NCI-H446 treated with DMSO at 0.1 percent for 48 hours (cell line): ENCODE results near the gene FAF2.
"Not testable (repeated sequence)": the region's sequence is repeated elsewhere in the genome, so short reads cannot be mapped to it uniquely, and the experiment has no call there.

Experiments
- DNase-seq: peaks from one replicate; lab custom pipeline; 2025; lab: John Stamatoyannopoulos, UW

Gene FAF2

DNA sequence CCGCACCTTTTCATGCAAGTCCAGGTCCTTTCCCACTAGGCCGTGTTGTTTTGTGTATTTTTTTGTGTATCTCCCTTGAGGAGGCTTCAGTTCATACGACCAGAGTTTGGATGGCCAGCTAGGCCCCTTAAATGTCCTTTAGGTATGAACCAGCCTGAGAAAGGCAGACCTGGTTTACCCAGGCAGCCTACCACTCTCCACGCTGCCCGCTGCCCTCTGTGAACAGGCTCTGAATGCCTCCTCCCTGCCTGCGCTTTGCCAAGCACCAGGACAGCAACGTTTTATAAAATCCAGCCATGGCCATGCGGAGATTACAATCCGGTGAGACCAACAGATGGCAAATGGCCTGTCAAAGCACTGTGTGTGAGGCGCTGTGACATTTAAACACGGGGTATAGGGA, 31.2 kb upstream of the FAF2 start:
- DNase-seq, result no peak

DNA sequence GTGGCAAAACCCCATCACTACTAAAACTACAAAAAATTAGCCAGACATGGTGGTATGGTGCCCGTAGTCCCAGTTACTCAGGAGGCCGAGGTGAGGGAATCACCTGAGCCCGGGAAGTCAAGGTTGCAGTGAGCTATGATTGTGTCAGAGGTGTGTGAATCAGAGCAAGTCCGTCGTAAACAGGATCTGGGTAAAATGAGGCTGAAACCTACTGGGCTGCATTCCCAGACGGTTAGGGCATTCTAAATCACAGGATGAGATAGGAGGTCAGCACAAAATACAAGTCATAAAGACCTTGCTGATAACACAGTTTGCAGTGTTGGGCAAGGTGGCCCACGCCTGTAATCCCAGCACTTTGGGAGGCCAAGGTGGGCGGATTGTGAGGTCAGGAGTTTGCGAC, 29.9 kb upstream of the FAF2 start:
- DNase-seq, result no peak

DNA sequence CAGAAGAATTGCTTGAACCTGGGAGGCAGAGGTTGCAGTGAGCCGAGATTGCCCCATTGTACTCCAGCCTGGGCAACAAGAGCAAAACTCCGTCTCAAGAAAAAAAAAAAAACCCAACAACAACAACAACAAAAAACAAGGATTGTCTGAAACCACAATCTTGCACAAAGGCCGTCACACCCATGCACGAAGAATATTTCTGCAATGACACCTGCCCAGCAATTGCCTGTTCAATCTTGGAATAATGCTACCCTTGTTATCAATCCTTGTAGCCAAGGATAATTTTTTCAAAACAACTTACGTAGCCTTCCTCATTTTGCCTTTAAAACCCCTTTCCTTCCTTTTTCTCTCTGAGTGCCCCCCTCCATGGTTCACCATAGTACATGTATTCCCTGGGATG, 28.1 kb upstream of the FAF2 start:
- no peak for DNase-seq

DNA sequence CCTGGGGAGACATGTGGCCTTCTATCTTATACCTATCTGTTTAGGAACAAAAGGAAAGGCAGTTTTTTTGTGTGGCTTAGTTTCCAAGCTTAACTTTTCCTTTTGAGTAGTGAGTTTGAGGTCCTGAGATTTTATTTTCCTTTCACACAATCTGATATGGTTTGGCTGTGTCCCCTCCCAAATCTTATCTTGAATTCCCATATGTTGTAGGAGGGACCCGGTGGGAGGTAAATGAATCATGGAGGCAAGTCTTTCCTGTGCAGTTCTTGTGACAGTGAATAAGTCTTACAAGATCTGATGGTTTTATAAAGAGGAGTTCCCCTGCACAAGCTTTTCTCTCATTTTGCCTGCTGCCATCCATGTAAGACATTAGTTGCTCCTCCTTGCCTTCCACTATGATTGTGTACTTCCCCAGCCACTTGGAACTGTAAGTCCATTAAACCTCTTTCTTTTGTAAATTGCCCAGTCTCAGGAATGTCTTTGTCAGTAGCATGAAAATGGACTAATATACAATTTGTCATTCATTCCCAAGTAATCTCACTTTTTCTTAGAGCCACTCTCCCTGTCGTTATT, 27.1 kb upstream of the FAF2 start:
- DNase-seq, result no peak

DNA sequence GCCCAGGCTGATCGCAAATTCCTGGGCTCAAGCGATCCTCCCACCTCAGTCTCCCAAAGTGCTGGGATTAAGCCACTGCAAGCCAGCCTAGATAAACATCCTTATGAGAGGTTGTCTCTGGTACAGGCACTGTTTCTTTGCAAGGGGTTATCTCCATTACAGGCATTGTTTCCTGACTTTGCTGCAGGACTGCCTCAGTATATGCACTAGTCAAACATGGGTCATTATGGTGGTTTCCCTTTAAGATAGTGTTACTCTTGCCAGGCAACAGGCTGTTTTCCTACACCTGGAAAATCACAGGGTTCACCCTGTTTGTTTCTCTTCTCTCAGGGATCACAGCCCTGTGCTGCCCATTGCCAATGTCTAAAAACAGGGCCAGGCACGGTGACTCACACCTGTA, 24.0 kb upstream of the FAF2 start:
- no peak for DNase-seq

DNA sequence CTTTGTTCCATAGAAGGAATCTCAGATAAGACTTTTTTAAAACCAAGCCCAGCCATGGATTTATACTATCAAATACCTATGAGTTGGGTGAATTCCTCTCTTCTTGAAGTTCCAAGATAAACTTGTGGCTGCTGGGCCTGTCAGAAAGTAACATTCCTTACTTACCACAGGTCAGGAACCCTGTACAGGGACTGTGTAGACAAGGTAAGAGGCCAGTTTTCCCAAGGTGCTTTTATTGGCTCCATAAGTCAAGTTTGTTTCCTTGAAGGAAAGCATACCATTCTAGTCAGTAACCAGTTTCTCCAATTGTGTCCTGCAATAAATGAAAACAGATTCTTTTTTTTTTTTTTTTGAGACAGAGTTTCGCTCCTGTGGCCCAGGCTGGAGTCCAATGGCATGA, 23.0 kb upstream of the FAF2 start:
- DNase-seq, result no peak

DNA sequence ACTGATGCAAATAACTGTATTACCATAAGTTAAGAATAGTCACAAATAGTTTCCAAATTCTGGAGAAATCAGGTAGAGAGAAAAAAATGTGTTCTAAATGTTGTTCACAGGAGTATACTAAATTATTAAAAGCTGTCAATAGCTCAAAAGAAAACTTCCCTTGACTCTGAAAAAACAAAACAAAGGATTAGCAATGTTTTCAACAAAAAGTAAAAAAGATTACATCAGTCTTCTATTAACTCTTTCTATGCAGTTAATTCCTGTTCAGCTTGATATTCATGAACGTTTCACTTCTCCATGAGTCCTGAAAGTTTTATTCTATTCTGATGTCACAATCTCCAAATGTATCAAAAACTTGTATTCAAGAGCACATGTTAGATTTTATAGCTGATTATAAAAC, 22.4 kb upstream of the FAF2 start:
- no peak for DNase-seq

DNA sequence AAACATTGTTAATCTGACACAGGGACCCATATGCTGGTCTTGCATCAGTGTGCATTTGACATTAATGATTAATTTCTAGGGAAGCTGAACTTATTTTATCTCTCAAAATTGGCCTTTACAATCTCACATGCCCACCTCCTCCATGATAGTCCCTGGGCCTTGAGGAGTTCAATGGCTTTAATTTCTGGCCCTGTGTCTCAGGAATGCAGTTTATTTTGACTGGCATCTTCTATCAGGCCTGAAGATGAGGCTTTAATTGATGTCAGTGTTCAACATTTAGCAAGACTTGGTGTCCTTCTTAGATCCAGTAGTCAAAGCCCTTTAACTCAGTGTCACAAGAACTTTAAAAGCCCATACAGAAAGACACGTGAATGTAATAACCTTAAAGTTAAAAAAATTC, 21.3 kb upstream of the FAF2 start:
- DNase-seq, result no peak

DNA sequence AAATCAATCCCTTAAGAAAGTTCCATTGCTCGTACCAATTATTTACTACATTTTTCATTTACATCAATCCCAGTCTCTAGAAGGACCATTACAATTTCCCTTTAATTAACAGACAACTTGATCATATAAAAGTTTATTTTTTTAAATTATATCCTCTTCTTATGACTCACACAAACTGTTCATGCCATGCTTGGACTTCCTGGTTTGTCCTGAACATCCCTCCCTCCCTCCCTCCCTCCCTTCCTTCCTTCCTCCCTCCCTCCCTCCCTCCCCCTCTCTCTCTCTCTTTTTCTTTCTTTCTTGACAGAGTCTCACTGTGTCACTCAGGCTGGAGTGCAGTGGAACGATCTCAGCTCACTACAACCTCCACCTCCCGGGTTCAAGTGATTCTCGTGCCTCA, 20.2 kb upstream of the FAF2 start:
- DNase-seq, result no peak

DNA sequence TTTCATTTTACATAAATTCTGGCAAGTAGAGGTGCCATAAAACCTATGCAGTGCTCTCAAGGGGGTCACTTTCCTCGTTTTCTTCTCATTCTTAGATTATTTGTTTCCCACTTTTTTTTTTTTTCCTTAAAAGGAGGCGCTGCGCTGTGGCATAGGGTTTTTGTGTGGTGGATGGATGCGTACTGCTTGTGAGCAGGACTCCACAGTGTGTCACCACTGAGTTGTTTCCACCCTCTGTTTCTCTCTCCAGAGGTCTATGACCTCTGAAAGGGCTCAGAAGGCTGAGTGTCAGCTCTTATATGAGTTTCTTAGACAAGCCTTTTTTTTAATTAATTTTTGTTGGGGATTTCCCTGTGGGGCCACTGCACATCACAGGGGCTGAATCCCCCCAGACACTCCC, 18.2 kb upstream of the FAF2 start:
- DNase-seq, result no peak

DNA sequence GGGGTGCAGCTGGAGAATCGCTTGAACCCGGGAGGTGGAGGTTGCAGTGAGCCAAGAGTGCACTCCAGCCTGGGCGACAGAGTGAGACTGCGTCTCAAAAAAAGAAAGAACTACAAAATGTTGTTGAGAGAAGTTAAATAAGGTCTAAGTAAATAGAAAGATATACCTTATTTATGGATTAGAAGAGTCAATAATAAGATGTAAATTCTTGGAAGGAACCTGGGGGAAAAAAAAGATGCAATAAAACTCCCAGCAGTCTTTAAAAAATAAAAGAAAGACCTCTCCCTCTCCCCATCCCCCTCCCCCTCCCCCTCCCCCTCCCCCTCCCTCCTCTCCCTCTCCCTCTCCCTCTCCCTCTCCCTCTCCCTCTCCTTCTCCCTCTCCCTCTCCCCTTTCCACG, 15.5 kb upstream of the FAF2 start:
- DNase-seq, result no peak

DNA sequence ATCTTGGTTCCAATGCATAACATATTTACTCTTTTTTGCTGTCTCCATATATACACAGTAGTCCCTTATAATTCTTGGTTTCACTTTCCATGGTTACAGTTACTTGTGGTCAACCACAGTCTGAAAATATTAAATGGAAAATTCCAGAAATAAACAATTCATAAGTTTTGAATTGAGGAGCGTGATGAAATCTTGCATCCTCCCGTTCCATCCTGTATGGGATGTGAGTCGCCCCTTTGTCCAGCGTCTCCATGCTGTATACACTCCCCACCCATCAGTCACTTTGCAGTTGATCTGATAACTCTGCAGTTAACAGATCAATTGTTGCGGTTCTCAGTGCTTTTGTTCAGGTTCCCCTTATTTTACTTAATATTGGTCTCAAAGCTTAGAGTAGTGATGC, 11.5 kb upstream of the FAF2 start:
- no peak for DNase-seq

DNA sequence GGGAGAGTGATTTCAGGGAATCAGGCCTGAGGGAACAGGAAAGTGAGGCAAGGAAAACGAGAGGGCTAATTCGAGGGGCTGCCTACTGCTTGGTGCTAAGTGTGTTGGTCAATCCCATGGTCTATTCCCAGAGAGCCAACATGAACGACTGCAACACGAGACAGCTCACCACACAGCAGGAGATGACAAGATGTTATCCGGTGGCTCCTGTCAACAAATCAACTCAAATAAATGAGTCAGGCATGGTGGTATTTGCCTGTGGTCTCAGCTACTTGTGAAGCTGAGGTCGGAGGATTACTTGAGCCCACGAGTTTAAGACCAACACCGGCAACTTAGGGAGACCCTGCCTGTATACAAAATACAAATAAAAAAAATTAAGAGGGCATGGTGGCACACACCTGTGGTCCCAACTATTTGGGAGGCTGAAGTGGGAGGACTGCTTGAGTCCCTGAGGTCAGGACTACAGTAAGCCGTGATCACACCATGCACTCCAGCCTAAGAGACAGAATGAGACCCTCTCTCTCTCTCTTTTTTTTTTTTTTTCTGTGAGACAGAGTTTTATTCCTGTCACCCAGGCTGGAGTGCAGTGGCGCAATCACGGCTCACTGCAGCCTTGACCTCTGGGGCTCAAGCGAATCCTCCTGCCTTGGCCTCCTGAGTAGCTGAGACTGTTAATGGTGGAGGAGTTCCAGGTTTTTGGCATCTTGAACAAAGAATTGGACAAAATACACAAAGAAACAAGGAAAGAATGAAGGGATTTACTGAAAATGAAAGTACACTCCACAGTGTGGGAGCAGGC, 9.0 kb upstream of the FAF2 start:
- no peak for DNase-seq

DNA sequence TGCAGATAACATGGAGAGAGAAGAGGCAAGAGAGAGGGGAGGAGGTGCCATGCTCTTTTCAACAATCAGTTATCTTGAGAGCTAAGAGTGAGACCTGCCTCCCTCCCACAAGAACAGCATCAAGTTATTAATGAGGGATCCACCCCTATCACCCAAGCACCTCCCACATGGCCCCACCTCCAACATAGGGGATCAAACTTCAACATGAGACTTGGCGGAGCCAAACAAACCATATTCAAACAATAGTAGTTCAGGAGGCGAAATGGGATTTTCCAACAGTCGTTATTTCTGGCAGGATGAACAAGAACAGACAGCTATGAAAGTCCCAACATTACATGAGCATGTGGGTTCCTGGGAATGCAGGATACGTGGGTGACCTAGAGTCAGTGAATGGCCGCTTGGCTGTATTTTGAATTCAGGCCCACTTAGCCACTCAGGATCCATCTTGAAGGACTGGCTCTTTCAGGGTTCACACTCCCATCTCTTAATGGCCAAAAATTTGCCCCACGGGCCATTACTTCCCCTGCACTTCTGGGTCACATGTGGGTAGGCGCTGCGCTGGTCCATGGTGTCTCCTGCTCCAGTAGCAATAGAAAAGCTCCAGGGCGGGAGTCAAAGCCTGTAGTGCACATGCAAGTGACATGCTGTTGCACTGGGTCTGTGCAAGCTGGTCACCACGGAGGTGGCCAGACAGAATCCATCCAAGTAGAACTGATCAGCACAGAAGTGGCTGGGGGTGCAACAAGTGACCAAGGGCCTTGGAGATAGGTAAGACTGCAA, 7.1 kb upstream of the FAF2 start:
- DNase-seq, result no peak

DNA sequence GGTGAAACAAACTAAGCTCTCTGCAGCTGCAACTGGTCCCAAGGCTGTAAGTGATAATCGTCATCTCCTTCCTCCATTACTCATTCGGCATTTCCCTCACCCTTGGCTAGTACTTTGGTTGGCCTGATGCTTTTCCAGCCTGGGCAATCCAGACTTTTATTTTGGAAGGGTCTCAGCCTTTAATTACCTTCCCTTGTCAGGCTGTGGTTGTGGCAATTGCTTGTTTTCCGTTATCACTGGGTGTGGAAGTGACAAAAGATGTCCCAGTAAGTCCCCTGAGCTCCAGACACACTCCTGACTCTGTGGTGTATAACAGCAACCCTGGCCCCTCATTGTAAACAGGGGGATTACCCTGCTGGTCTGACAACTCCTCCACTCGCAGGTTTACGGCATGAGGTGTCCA, 6.3 kb upstream of the FAF2 start:
- DNase-seq, result no peak

DNA sequence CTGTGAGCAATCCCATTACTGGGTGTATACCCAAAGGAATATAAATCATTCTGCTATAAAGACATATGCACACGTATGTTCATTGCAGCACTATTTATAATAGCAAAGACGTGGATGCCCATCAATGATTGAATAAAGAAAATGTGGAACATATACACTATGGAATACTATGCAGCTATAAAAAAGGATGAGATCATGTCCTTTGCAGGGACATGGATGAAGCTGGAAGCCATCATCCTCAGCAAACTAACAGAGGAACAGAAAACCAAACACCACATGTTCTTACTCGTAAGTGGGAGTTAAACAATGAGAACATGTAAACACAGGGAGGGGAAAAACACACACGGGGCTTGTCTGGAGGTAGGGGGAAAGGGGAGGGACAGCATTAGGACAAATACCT, 5.3 kb upstream of the FAF2 start:
- DNase-seq, result not testable (repeated sequence)

DNA sequence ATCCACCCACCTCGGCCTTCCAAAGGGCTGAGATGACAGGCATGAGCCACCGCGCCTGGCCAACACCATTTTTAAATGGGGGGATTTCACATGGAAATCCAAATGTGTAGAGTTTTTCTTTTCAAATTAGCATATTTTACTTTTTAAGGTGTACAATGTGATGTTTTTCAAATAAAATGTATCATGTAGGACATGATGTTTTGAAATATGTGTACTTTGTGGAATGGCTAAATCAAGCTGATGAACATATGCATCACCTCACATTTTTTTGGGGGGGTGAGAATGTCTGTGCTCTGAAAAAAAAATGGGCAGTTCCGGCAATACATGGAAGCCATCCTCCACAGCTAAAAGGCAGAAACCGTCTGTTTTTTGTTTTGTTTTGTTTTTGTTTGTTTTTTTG, 3.4 kb upstream of the FAF2 start:
- DNase-seq, result no peak

DNA sequence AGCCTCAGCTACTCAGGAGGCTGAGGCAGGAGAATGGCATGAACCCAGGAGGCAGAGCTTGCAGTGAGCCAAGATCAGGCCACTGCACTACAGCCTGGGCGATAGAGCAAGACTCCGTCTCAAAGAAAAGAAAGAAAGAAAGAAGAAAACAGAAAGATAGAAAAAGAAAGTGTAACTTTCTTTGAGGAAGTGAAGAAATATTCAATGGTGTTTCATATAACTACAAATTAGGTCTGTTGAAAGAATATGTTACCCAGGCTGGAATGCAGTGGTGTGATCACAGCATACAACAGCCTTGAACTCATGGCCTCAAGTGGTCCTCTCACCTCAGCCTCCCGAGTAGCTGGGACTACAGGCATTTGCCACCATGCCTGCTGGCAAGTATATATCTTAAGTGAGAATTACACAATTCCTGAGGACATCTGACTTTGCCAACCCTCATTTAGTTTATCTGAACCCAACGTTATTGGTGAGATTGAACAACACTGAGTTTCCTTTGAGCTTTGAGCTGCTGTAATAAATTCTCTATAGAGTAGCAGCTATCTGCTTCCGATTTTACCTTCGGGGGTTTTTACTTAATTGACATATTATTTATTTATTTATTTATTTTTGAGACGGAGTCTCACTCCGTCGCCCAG, 2.0 kb upstream of the FAF2 start:
- DNase-seq, result no peak

DNA sequence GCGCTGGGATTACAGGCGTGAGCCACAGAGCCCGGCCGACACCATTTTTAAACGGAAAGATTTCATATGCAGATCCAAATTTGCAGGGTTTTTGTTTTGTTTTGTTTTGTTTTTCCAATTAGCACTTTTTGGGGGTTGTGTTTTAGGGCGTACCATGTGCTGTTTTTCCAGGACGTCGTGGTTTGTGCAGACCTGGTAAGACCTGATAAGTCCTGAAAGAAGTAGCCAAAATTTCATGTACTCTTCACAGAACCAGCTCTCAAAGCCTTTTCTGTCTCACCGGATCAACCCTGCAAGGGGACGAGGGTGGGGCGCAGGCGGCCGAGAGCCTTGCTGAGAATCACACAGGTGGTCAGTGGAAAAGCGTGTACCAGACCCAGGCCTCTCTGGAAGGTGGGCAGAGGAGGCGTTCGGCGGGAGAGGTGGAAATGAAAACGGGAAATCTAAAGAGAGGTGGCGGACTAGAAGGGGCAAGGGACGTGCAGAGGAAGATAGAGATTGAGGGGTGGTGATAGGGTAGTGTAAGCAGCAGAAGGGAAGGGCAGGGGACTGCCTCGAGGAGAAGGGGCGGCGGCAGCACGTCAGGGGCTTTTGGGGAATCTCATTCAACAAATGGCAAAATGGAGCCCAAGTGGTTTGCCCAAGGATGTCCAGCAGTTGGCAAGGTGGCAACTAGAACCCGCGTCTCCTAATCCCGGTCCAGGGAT, 1.1 kb upstream of the FAF2 start:
- DNase-seq, result no peak

DNA sequence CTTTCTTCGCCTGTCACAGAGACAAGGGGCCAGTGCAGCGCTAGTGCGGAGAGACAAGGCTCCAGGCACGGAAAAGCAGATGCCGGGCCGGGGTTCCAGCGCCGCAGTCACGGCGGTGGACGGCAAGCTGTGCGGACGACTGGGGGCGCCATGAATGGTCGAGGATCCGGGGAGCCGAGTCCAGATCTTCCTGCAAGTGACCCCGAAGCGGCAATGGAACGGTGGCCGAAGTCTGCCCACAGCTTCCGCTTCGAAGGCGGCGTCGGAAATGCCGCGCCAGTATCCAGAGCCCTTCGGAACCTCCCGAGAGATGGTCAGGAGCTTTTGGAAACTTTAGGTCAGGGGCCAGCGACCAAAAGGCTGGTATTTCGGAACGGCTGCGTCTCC, 601 bp upstream of the FAF2 start:
- DNase-seq, result no peak

DNA sequence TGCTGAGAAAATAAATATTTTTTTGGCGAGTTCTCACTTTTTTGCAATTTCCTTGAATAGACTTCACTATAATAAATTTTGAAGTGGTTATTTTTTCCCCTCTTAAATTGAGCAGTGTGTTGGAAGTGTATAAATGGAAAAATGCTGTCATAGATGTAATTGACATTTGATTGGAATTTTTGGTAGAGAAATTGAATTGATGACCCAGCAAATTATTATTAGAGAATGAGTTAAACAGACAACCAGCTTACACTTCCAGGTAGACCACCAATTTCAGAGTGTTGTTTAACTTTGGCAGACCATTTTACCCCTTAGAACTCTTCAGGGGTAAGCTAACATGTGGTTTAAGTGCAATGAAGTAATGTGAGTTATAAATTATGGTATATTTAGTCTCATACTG, 1.9 kb downstream of the FAF2 start:
- no peak for DNase-seq

DNA sequence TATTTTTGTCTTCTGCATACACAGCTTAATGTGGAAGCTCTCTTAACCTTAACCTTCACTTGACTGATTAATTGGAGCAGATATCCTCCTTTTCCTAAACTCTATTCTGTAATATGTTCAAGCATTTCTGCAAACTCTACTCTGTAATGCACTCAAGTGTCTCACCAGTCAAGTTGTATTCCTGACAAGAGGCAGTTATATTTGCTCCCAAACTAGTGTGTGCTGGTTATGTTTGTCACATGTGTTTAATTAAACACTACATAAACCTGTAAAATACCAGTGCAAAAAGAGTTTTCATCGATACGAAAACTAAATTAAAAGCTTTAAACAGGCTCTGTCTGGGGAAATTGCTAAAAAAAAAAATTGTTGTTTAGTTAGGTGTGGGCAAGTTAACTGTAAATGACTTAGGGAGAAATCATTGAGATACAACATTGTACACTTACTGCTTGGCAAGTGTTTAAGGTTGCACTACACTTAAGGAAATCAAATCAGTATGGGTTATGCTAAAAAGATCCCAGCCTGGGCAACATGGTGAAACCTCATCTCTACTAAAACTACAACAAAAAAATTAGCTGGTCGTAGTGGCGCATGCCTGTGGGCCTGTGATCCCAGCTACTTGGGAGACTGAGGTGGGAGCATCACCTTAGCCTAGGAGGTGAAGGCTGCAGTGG, 6.7 kb downstream of the FAF2 start:
- no peak for DNase-seq
